Body of pancreas (tissue), 4 donors: ENCODE data around the gene CFAP77. TPM values are rescaled to one million over a fixed set of nuclear protein-coding genes. Genes with fewer than 3 reads are reported as not detected.

Experiments used
- ATAC-seq: fragments of 150-250 bp; one replicate; pipeline ENCODE4 v1.9.1; 2016
- DNase-seq, 4 donors: peaks; one replicate each; pipeline ENCODE4 v3.0.0-alpha.2; 2019
- H3K27ac ChIP-seq, 4 donors: fragments of 200-600 bp; sonication (generic); 1 replicate in 3 of 4; 2 replicates in 1 of 4; pipeline versions ENCODE4 v1.5.1 to v1.6.1; 2016 to 2019; ENCODE audit warnings: mild to moderate bottlenecking in 1 of 4, mixed read lengths in 1 of 4, moderate library complexity in 1 of 4
- H3K27me3 ChIP-seq, 2 donors: fragments of 200-600 bp; sonication (generic); one replicate each; pipeline ENCODE4 v1.6.0; 2016; ENCODE audit warnings: mild to moderate bottlenecking in 1 of 2
- H3K36me3 ChIP-seq, 2 donors: fragments of 200-600 bp; sonication (generic); replicated peaks in 1 of 2; 2 replicates each; pipeline ENCODE4 v1.5.1; 2016; ENCODE audit warnings: low read depth in 2 of 2; ENCODE audit not compliant: insufficient read depth in 1 of 2
- H3K4me1 ChIP-seq: fragments of 200-600 bp; sonication (generic); one replicate; pipeline ENCODE4 v1.6.0; 2016
- H3K4me3 ChIP-seq, 2 donors: fragments of 200-600 bp; sonication (generic); 1 replicate in 1 of 2; 2 replicates in 1 of 2; pipeline ENCODE4 v1.5.1; 2016 to 2019
- H3K9me3 ChIP-seq, 3 donors: fragments of 200-600 bp; sonication (generic); 1 replicate in 2 of 3; 2 replicates in 1 of 3; pipeline ENCODE4 v1.5.1; 2016
- POLR2A ChIP-seq, 3 donors: fragments of 450-650 bp; IDR thresholded peaks; one replicate each; pipeline ENCODE4 v1.6.1; 2016; ENCODE audit warnings: antibody characterized with exemption in 3 of 3, mild to moderate bottlenecking in 2 of 3
- WGBS, 2 donors: methylation state at CpG; one replicate each; pipeline ENCODE4 v1.1.5; 2017; 5-methylcytosine and 5-hydroxymethylcytosine counted together
- intact Hi-C: fragments of 100-400 bp; cut with DNase I; formaldehyde crosslinking; loops from one replicate; pipeline ENCODE4 v1.15.1; 2023
- total RNA-seq, 2 donors: library from RNA; depleted of rRNA; stranded (reverse); fragments of >200 nt; gene quantifications; one replicate each; pipeline ENCODE4 v1.1.0, GENCODE V29; 2016
- TF ChIP-seq, protein P1 (sequence below), 7 experiments: fragments of 450-650 bp in 4 of 7; fragments of 200-600 bp in 3 of 7; sonication (generic) in 3 of 7; IDR thresholded peaks; one replicate each; pipeline ENCODE4 v1.5.1; 2016 to 2019; ENCODE audit warnings: antibody characterized with exemption in 7 of 7

Gene CFAP77
- total RNA-seq, 2 donors from 2014 or later = not detected

DNA sequence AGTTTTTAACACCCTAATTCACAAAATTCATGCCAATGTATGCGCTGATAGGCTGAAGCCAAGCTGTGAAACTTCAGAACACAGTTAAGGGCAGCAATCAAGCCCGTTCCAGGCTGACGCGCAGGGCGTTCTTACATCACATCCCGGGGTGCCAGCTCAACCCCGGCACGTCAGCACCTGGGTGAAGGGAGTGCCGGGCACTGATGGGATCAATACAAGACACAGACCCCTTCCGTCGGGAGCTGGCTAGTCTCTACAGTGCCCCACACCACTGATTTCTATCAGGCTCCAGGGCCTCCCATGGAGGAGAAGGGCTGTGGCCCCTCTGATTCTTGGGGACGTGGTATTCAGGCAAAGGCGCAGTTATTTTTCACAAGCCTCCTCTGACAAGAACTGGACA is 184.4 kb downstream of the CFAP77 start:
- Histone ChIP-seq H3K36me3 (peaks cover 3 to 13% of the 10 kb centered on the region in 2 donors), H3K4me3 (no peak overlapping the region), H3K27me3 (peaks cover 0 to 13% of the 10 kb centered on the region in 2 donors), H3K9me3 (no peaks in the 10 kb centered on the region), H3K4me1 (peaks cover 7% of the 10 kb centered on the region), H3K27ac (no peak overlapping the region)
- WGBS, 2 donors = 91 to 94% methylated on average over 10 to 13 of the region's 13 CpGs
- intact Hi-C loops = no loop called here
- DNase-seq (no peak), ATAC-seq (no peak)
- TF ChIP-seq, protein P1, sequence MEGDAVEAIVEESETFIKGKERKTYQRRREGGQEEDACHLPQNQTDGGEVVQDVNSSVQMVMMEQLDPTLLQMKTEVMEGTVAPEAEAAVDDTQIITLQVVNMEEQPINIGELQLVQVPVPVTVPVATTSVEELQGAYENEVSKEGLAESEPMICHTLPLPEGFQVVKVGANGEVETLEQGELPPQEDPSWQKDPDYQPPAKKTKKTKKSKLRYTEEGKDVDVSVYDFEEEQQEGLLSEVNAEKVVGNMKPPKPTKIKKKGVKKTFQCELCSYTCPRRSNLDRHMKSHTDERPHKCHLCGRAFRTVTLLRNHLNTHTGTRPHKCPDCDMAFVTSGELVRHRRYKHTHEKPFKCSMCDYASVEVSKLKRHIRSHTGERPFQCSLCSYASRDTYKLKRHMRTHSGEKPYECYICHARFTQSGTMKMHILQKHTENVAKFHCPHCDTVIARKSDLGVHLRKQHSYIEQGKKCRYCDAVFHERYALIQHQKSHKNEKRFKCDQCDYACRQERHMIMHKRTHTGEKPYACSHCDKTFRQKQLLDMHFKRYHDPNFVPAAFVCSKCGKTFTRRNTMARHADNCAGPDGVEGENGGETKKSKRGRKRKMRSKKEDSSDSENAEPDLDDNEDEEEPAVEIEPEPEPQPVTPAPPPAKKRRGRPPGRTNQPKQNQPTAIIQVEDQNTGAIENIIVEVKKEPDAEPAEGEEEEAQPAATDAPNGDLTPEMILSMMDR (IDR thresholded peaks at IDR 0.05) = no peak
- no peak for TF ChIP-seq POLR2A (IDR thresholded peaks at IDR 0.05)

DNA sequence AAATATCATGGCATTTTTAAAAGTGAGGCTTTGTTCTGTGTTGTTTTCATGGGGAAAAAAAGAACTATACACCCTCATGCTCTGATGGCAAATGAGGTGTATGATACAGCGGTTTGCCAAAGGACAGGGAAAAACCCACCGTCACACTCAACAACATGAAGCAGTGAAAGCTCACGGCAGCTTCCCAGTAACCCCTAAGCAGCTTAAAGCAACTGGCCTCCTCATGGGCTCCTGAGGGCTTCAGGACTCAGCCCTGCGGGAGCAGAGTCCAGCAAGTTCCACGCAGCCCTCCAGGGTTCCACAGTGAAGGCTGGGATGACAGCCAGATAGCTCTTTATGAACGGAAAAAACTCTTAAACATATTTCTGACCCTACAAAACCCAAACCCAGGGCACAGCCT is 185.3 kb downstream of the CFAP77 start:
- H3K4me3 ChIP-seq = no peak overlapping the region
- peaks cover 6% of the 10 kb centered on the region for H3K4me1 ChIP-seq
- DNase-seq = no peak
- 91 to 93% methylated on average over 6 of the region's 6 CpGs for whole genome bisulfite sequencing, 2 donors
- H3K36me3 ChIP-seq = peaks cover 3 to 13% of the 10 kb centered on the region in 2 donors
- H3K9me3 ChIP-seq = no peaks in the 10 kb centered on the region
- intact Hi-C loops = no loop called here
- no peak for ATAC-seq
- H3K27ac ChIP-seq = no peak overlapping the region
- TF ChIP-seq, protein P1 (IDR thresholded peaks at IDR 0.05) = no peak
- TF ChIP-seq POLR2A (IDR thresholded peaks at IDR 0.05) = no peak
- H3K27me3 ChIP-seq = peaks cover 0 to 7% of the 10 kb centered on the region in 2 donors

DNA sequence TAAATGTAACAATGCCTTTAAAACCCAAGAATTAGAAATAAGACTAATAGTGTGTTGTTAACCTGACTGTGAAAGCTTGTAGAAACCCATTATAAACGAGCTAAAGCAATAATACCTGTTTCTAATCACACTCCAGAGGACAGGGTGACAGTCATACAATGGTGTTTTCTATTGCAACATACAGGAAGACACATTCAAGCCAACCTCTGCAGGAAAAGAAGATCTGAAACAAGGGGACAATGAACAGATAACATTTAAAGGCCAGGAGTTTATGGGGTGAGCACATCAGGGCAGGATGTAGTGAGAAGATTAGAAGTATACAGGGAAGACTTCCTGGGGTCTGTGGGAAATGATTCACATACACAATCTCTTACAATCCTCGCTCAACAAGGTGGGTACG is 186.2 kb downstream of the CFAP77 start:
- TF ChIP-seq, protein P1 (IDR thresholded peaks at IDR 0.05) = no peak
- no peak for TF ChIP-seq POLR2A (IDR thresholded peaks at IDR 0.05)
- H3K4me1 ChIP-seq = no peaks in the 10 kb centered on the region
- DNase-seq = no peak
- no peak for ATAC-seq
- H3K9me3 ChIP-seq = no peaks in the 10 kb centered on the region
- no peak overlapping the region for H3K27ac ChIP-seq
- intact Hi-C loops = no loop called here
- 61 to 62% methylated on average over 3 of the region's 3 CpGs for WGBS, 2 donors
- no peaks in the 10 kb centered on the region for H3K27me3 ChIP-seq
- H3K36me3 ChIP-seq = peaks cover 3 to 13% of the 10 kb centered on the region in 2 donors
- no peak overlapping the region for H3K4me3 ChIP-seq

DNA sequence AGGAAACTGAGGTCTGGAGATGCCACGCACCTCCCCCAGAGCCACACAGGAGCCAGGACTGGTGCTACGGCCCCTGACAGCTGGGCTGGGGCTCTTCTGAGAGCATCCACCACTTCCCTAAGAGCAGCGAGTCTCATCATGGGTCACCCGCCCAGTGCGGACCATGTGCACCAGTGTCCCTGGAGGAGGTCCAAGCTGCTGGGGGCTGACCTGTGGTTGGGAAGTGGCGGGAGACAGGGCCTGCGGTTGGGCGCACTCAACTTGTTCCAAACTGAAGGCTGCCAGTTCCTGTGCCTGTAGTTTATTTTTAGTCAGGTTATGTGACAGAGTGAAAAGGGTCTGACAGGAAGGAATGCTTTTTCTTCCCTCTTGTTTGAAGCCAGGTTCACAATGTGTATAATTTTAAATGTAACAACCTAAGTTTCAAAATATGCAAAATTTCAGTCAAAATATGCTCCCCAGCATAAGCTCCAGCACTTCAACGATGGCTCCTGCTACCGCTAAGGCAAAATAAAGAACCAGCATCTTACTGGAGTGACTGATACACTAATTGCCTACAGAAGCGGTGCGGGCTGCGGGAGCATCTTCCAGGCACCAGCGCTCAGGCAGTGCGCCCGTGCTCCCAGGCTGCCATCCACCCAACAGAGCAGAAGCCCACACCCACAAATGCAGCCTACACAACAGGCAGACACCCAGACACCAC is 187.2 kb downstream of the CFAP77 start:
- ATAC-seq = no peak
- no peak for TF ChIP-seq POLR2A (IDR thresholded peaks at IDR 0.05)
- TF ChIP-seq, protein P1 (IDR thresholded peaks at IDR 0.05) = no peak
- DNase-seq = peak in 2 of 4 donors; percentile 19 to 45
- intact Hi-C loops = no loop called here
- no peaks in the 10 kb centered on the region for H3K9me3 ChIP-seq
- no peak overlapping the region for H3K27ac ChIP-seq
- no peak overlapping the region for H3K4me3 ChIP-seq
- H3K4me1 ChIP-seq = no peaks in the 10 kb centered on the region
- H3K27me3 ChIP-seq = no peaks in the 10 kb centered on the region
- WGBS, 2 donors = 83 to 91% methylated on average over 13 to 16 of the region's 16 CpGs
- H3K36me3 ChIP-seq = peaks cover 3 to 13% of the 10 kb centered on the region in 2 donors
